ENCODE measurements around the gene MB21D2.

GRCh38 chr3:192931825-192932224 lies 14.2 kb upstream of the MB21D2 start:
- no peak for TF ChIP-seq INSM2 (tag by site-specific recombination; IDR thresholded peaks at IDR 0.05)
- TF ChIP-seq ZNF791 (tag by site-specific recombination; IDR thresholded peaks at IDR 0.05) = no peak
- no peak for TF ChIP-seq ZNF830 (tag by site-specific recombination; IDR thresholded peaks at IDR 0.05; ENCODE audit: low read depth)
- TF ChIP-seq HOXC10 (CRISPR knock-in tag; IDR thresholded peaks at IDR 0.05) = no peak

Data from HEK293 (cell line).